NCI-H187 treated with DMSO at 0.1 percent for 48 hours (cell line): ENCODE results near the gene TBC1D25.

Source experiments
- DNase-seq: peaks from one replicate; lab custom pipeline; 2025; lab: John Stamatoyannopoulos, UW

Gene TBC1D25

DNA sequence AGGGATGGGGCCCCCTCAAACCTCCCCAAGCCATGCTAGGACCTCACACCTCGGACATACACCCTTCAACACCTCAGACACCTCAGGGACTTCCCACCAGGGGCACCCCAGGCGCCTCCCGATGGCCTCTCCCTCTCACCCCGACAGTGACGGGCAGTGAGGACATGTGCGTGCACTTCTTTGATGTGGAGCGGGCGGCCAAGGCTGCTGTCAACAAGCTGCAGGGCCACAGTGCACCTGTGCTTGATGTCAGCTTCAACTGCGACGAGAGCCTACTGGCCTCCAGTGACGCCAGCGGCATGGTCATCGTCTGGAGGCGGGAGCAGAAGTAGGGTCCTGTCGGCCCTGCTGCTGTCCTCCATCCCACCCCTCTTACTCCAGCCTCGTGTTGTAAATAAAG lies 65.2 kb downstream of the TBC1D25 start:
- DNase-seq: no peak

DNA sequence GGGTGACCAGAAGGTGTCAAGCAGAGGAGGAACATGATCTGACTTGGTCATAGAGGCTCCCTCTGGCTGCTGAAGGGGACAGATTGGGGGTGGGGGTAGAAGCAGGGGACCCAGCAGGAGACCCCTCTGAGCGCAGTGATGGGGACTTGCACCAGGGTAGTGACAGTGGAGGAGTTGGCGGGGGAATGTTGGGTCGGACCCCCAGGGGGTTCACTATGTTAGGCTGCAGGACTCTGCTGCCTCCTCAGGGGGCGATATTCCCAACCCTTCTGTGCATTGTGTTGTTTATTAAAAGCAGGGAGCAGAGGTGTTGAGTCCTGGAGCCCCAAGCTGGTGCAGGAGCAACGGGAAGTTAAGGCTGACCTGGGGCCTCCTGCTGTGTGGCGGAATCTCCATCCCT lies 66.6 kb downstream of the TBC1D25 start:
- DNase-seq: no peak

DNA sequence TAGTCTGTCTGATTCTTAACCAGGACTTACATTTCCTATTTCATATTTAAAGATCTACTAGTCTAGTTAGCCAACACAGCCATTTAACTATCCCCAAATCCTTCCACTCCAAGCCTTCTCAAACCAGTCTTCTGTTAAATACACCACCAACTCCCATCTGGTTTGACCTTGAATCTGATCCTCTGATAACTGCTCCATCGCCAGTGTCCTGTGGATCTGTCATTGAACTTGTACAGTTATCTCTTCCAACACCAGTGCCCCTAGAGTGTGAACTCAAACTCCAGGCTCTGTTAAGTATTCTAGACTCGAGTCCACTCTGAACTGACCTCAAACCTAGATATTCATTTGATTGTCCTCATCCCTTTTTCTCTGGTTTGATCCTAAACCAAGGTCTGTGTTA lies 72.2 kb downstream of the TBC1D25 start:
- DNase-seq: no peak
